ENCODE results near the gene BIRC6.
"Not testable (repeated sequence)": the region's sequence is repeated elsewhere in the genome, so short reads cannot be mapped to it uniquely, and the experiment has no call there.

DNA sequence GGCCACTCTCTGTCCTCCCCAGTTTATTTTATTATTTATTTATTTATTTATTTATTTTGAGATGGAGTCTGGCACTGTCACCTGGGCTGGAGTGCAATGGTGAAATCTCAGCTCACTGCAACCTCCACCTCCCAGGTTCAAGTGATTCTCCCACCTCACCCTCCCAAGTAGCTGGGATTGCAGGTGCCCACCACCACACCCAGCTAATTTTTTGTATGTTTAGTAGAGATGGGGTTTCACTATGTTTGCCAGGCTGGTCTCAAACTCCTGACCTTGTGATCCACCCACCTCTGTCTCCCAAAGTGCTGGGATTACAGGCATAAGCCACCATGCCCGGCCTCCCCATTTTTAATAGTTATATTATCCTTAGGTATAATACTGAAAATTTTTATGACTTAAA lies 28.1 kb upstream of the BIRC6 start:
- TF ChIP-seq CTCF (optimal IDR thresholded peaks at IDR 0.05 in 1 of 3, IDR thresholded peaks at IDR 0.05 in 1 of 3, conservative IDR thresholded peaks at IDR 0.05 in 1 of 3; ENCODE audit: extremely low read depth in 1 of 3, insufficient read depth in 2 of 3, low read length in 3 of 3); EZH2 (IDR thresholded peaks at IDR 0.05; ENCODE audit: low read length): not testable (repeated sequence)
